ENCODE results near the gene SCN9A. TPM values are rescaled to one million over a fixed set of nuclear protein-coding genes. Genes with fewer than 3 reads are reported as not detected.

The SCN9A gene
- polyA plus RNA-seq, 1 donor from 2014 or later, result 10.4 TPM

GRCh38 chr2:166393008-166393407 lies 17.3 kb upstream of the SCN9A start:
- Histone ChIP-seq H3K9me3 (ENCODE audit: low read length) (no peaks in the 10 kb centered on the region), H3K4me2 (ENCODE audit: low read length) (no peak overlapping the region), H3K27me3 (ENCODE audit: insufficient read depth, low read depth, low read length) (no peaks in the 10 kb centered on the region), H3K27ac (ENCODE audit: low read length) (no peak overlapping the region), H3F3A (ENCODE audit: insufficient read depth, low read length, poor library complexity, severe bottlenecking) (no peaks in the 10 kb centered on the region), H3K79me2 (replicated peaks; ENCODE audit: insufficient read depth, low read length) (no peaks in the 10 kb centered on the region), H3K9me2 (ENCODE audit: insufficient read depth, low read length) (no peaks in the 10 kb centered on the region), H3K9ac (ENCODE audit: low read length) (no peak overlapping the region), H3K4me3 (ENCODE audit: low read length) (no peak overlapping the region), H2AFZ (ENCODE audit: low read depth, low read length) (no peak overlapping the region), H4K20me1 (ENCODE audit: insufficient read depth) (no peaks in the 10 kb centered on the region), H3K36me3 (ENCODE audit: insufficient read depth, low read length) (no peaks in the 10 kb centered on the region)
- TF ChIP-seq, protein P1, sequence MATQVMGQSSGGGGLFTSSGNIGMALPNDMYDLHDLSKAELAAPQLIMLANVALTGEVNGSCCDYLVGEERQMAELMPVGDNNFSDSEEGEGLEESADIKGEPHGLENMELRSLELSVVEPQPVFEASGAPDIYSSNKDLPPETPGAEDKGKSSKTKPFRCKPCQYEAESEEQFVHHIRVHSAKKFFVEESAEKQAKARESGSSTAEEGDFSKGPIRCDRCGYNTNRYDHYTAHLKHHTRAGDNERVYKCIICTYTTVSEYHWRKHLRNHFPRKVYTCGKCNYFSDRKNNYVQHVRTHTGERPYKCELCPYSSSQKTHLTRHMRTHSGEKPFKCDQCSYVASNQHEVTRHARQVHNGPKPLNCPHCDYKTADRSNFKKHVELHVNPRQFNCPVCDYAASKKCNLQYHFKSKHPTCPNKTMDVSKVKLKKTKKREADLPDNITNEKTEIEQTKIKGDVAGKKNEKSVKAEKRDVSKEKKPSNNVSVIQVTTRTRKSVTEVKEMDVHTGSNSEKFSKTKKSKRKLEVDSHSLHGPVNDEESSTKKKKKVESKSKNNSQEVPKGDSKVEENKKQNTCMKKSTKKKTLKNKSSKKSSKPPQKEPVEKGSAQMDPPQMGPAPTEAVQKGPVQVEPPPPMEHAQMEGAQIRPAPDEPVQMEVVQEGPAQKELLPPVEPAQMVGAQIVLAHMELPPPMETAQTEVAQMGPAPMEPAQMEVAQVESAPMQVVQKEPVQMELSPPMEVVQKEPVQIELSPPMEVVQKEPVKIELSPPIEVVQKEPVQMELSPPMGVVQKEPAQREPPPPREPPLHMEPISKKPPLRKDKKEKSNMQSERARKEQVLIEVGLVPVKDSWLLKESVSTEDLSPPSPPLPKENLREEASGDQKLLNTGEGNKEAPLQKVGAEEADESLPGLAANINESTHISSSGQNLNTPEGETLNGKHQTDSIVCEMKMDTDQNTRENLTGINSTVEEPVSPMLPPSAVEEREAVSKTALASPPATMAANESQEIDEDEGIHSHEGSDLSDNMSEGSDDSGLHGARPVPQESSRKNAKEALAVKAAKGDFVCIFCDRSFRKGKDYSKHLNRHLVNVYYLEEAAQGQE (IDR thresholded peaks at IDR 0.05; ENCODE audit: borderline replicate concordance), result no peak
- TF ChIP-seq POLR2AphosphoS5 (IDR thresholded peaks at IDR 0.05) (no peak), EP300 (conservative IDR thresholded peaks at IDR 0.05; ENCODE audit: poor library complexity, severe bottlenecking) (no peak), SMC3 (conservative IDR thresholded peaks at IDR 0.05; ENCODE audit: poor library complexity) (no peak), CTCF (IDR thresholded peaks at IDR 0.05; ENCODE audit: poor library complexity, severe bottlenecking) (no peak), TAF1 (IDR thresholded peaks at IDR 0.05; ENCODE audit: low read depth) (no peak), MXI1 (conservative IDR thresholded peaks at IDR 0.05; ENCODE audit: poor library complexity, severe bottlenecking) (no peak), RAD21 (conservative IDR thresholded peaks at IDR 0.05) (no peak), EZH2 (IDR thresholded peaks at IDR 0.05; ENCODE audit: borderline replicate concordance, insufficient read depth, low read length, poor library complexity, severe bottlenecking) (no peak)

DNA sequence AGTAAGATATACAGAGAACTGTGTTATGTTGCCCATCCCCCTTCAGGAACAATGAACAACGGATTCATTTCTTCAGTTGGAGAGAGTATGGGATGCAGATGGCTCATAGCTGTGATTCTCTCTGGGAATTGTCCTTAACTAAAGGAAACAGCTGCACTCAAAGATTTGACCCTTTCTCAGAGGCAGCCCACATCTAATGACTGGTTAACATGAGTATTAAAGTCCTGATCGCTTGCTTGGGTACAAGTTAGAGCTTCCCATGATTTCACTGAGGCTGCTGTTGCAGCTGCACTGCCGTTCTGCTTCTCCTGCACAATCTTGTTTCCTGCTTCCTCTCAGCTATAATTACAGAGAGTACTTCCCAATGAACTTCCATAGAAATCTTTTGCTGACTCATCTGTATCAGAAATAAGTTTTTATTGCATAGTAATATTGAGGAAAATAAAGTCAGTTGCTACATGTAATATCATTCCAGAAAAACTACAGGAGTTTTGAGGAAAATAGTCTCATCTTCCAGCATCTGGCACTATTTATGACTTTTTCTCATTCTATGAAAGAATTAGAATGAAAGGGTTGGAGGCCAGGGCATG lies 12.8 kb upstream of the SCN9A start:
- Histone ChIP-seq H3K9me2 (ENCODE audit: insufficient read depth, low read length) (no peaks in the 10 kb centered on the region), H2AFZ (ENCODE audit: low read depth, low read length) (no peak overlapping the region), H3K36me3 (ENCODE audit: insufficient read depth, low read length) (no peaks in the 10 kb centered on the region), H3K4me3 (ENCODE audit: low read length) (no peak overlapping the region), H3F3A (ENCODE audit: insufficient read depth, low read length, poor library complexity, severe bottlenecking) (no peaks in the 10 kb centered on the region), H3K27ac (ENCODE audit: low read length) (no peak overlapping the region), H4K20me1 (ENCODE audit: insufficient read depth) (no peaks in the 10 kb centered on the region), H3K79me2 (replicated peaks; ENCODE audit: insufficient read depth, low read length) (no peaks in the 10 kb centered on the region), H3K4me2 (ENCODE audit: low read length) (no peak overlapping the region), H3K9me3 (ENCODE audit: low read length) (no peaks in the 10 kb centered on the region), H3K9ac (ENCODE audit: low read length) (no peak overlapping the region), H3K27me3 (ENCODE audit: insufficient read depth, low read depth, low read length) (no peaks in the 10 kb centered on the region)
- TF ChIP-seq MXI1 (conservative IDR thresholded peaks at IDR 0.05; ENCODE audit: poor library complexity, severe bottlenecking) (no peak), EZH2 (IDR thresholded peaks at IDR 0.05; ENCODE audit: borderline replicate concordance, insufficient read depth, low read length, poor library complexity, severe bottlenecking) (no peak), CTCF (IDR thresholded peaks at IDR 0.05; ENCODE audit: poor library complexity, severe bottlenecking) (no peak), TAF1 (IDR thresholded peaks at IDR 0.05; ENCODE audit: low read depth) (no peak), RAD21 (conservative IDR thresholded peaks at IDR 0.05) (no peak), EP300 (conservative IDR thresholded peaks at IDR 0.05; ENCODE audit: poor library complexity, severe bottlenecking) (no peak), POLR2AphosphoS5 (IDR thresholded peaks at IDR 0.05) (no peak), SMC3 (conservative IDR thresholded peaks at IDR 0.05; ENCODE audit: poor library complexity) (no peak)
- TF ChIP-seq, protein P1 (IDR thresholded peaks at IDR 0.05; ENCODE audit: borderline replicate concordance), result no peak
